Natural killer cell (primary cell): ENCODE results near the gene KIF26A. TPM values are rescaled to one million over a fixed set of nuclear protein-coding genes. Genes with fewer than 3 reads are reported as not detected.

ENCODE experiments used
- ATAC-seq, 3 donors: fragments of 150-1000 bp in 2 of 3; fragments of 200-7000 bp in 1 of 3; cut with Tn5 transposase; 1 replicate in 1 of 3; 2 replicates in 2 of 3; pipeline ENCODE4 v1.10.0; 2021; ENCODE audit warnings: mild to moderate bottlenecking in 2 of 3, moderate library complexity in 2 of 3
- DNase-seq, 2 donors: peaks; one replicate each; pipeline versions ENCODE4 v3.0.0 to v3.0.0-alpha.2; 2013 to 2021; ENCODE audit warnings: mixed read lengths in 1 of 2
- H3K27ac ChIP-seq: one replicate; pipeline ENCODE4 v1.5.1; 2013; ENCODE audit warnings: mild to moderate bottlenecking, low read length
- H3K27me3 ChIP-seq: one replicate; pipeline ENCODE4 v1.6.1; 2013; ENCODE audit warnings: low read length; ENCODE audit not compliant: control insufficient read depth, insufficient read depth
- H3K36me3 ChIP-seq: one replicate; pipeline ENCODE4 v1.6.1; 2013; ENCODE audit warnings: low read length; ENCODE audit not compliant: control insufficient read depth, insufficient read depth
- H3K4me1 ChIP-seq: one replicate; pipeline ENCODE4 v1.6.1; 2013; ENCODE audit warnings: low read length; ENCODE audit not compliant: control insufficient read depth, insufficient read depth
- H3K4me3 ChIP-seq: one replicate; pipeline ENCODE4 v1.5.1; 2013; ENCODE audit warnings: low read length
- H3K9me3 ChIP-seq: one replicate; pipeline ENCODE4 v1.6.1; 2013; ENCODE audit warnings: low read length; ENCODE audit not compliant: control insufficient read depth, insufficient read depth
- H3K27ac Mint-ChIP-seq, 2 donors: one replicate each; pipeline ENCODE4 v1.8.0; 2022; ENCODE audit warnings: mild to moderate bottlenecking in 2 of 2, mixed read lengths in 2 of 2, moderate library complexity in 1 of 2
- H3K27me3 Mint-ChIP-seq, 2 donors: one replicate each; pipeline ENCODE4 v1.8.0; 2022; ENCODE audit warnings: low read depth in 2 of 2, mixed read lengths in 2 of 2
- H3K36me3 Mint-ChIP-seq: one replicate; pipeline ENCODE4 v1.8.0; 2022; ENCODE audit warnings: mixed read lengths
- H3K4me1 Mint-ChIP-seq, 2 donors: one replicate each; pipeline ENCODE4 v1.8.0; 2022; ENCODE audit warnings: mixed read lengths in 2 of 2
- H3K4me3 Mint-ChIP-seq: one replicate; pipeline ENCODE4 v1.8.0; 2022; ENCODE audit warnings: mild to moderate bottlenecking, moderate library complexity, mixed read lengths
- H3K9me3 Mint-ChIP-seq, 2 donors: one replicate each; pipeline ENCODE4 v1.8.0; 2022; ENCODE audit warnings: mixed read lengths in 2 of 2
- WGBS: methylation state at CpG from one replicate; pipeline ENCODE4 v1.1.7; 2013; ENCODE audit warnings: missing lambda C conversion rate; ENCODE audit not compliant: insufficient coverage; 5-methylcytosine and 5-hydroxymethylcytosine counted together
- intact Hi-C: fragments of 100-400 bp; cut with micrococcal nuclease; formaldehyde crosslinking; loops from one replicate; pipeline ENCODE4 v1.14.2; 2022
- total RNA-seq, 4 donors: library from RNA; stranded (reverse); fragments of 120-200 nt in 1 of 4; gene quantifications; one replicate each; pipeline versions ENCODE4 v1.2.3 to v1.2.4, GENCODE V29; 2013 to 2022
- TF ChIP-seq, protein P1 (sequence below): fragments of 200-600 bp; IDR thresholded peaks from one replicate; pipeline ENCODE4 v1.8.0; 2022; ENCODE audit warnings: antibody characterized with exemption

KIF26A gene
- total RNA-seq, 3 donors from 2014 or later (not counting 1 experiment from before 2014, with no cell fraction given), result not detected

DNA sequence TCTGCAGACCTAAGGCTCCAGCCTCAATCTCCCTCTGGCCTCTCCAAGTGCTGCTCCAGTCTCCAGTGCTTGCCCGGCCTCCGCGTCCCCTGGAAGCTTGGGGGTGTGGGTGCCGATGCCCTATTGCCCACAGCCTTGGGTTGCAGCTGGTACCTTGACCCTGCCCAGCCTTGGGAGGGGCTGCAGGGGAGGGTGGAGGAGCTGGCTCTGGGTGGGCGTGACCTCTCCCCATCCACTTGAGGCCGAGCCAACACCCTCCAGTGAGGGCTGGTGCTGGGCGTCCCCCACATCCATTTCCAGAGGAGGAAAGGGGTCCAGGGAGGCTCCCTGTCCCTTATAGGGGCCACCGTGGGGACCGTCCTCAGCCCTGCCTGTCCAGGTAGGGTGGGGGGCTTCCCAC is 24.1 kb downstream of the KIF26A start:
- intact Hi-C loops, result no loop called here
- H3K4me3 ChIP-seq, result no peak overlapping the region
- no peaks in the 10 kb centered on the region for H3K36me3 Mint-ChIP-seq
- ATAC-seq, result no peak
- no peaks in the 10 kb centered on the region for H3K36me3 ChIP-seq
- no peak overlapping the region for H3K4me3 Mint-ChIP-seq
- H3K27ac Mint-ChIP-seq, result no peak overlapping the region
- H3K27me3 Mint-ChIP-seq, result no peaks in the 10 kb centered on the region
- H3K4me1 ChIP-seq, result no peaks in the 10 kb centered on the region
- H3K4me1 Mint-ChIP-seq, result no peaks in the 10 kb centered on the region
- H3K9me3 ChIP-seq, result no peaks in the 10 kb centered on the region
- WGBS, result 80% methylated on average over 9 of the region's 9 CpGs
- TF ChIP-seq, protein P1, sequence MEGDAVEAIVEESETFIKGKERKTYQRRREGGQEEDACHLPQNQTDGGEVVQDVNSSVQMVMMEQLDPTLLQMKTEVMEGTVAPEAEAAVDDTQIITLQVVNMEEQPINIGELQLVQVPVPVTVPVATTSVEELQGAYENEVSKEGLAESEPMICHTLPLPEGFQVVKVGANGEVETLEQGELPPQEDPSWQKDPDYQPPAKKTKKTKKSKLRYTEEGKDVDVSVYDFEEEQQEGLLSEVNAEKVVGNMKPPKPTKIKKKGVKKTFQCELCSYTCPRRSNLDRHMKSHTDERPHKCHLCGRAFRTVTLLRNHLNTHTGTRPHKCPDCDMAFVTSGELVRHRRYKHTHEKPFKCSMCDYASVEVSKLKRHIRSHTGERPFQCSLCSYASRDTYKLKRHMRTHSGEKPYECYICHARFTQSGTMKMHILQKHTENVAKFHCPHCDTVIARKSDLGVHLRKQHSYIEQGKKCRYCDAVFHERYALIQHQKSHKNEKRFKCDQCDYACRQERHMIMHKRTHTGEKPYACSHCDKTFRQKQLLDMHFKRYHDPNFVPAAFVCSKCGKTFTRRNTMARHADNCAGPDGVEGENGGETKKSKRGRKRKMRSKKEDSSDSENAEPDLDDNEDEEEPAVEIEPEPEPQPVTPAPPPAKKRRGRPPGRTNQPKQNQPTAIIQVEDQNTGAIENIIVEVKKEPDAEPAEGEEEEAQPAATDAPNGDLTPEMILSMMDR, result no peak
- no peak for DNase-seq
- no peaks in the 10 kb centered on the region for H3K27me3 ChIP-seq
- no peaks in the 10 kb centered on the region for H3K9me3 Mint-ChIP-seq
- H3K27ac ChIP-seq, result no peak overlapping the region

DNA sequence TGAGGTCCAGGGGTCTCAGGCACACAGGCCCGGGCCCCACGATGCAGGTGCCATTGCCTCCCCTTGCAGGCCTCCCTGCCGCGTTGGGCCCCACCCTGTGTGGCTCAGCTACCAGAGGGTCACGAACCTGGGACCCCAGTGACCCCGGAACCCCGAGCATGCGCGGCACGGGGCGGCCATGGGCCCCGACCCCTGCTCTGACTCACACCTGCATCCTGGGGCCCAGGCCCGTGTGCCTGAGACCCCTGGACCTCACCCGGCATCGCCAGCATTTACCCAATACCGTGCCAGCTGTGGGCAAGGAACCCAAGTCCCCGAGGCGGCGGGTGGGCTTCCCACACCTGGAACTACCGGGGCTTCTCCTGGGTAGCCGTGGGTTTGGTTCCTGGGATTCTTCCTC is 25.2 kb downstream of the KIF26A start:
- Histone ChIP-seq H3K36me3 (no peaks in the 10 kb centered on the region), H3K4me3 (no peak overlapping the region), H3K27ac (no peak overlapping the region), H3K9me3 (no peaks in the 10 kb centered on the region), H3K27me3 (no peaks in the 10 kb centered on the region), H3K4me1 (no peaks in the 10 kb centered on the region)
- TF ChIP-seq, protein P1, result no peak
- Mint-ChIP-seq H3K9me3 (no peaks in the 10 kb centered on the region), H3K27ac (no peak overlapping the region), H3K4me3 (no peak overlapping the region), H3K36me3 (no peaks in the 10 kb centered on the region), H3K4me1 (no peaks in the 10 kb centered on the region), H3K27me3 (no peaks in the 10 kb centered on the region)
- ATAC-seq (no peak), DNase-seq (no peak)
- 84% methylated on average over 21 of the region's 21 CpGs for WGBS
- intact Hi-C loops, result no loop called here

DNA sequence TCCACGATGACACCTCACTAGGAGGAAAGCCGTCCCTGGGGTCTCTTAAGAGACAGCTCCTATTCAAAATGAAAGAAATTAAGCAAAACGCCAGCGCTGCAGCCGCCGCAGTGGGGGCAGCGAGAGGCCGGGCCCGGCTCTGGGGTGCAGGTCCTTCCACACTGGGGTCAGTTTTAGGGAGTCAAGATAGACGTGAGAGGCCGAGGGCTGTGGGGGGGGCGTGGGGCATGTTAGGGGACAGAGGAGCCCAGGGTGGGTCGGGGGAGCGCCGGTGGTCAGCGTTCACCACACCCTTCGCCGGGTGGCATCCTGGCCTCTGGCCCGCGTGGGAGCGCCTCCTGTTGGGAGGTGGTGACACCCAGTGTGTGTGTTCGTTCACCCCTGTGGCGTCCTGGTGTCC is 25.7 kb downstream of the KIF26A start:
- Histone ChIP-seq H3K4me3 (no peak overlapping the region), H3K9me3 (no peaks in the 10 kb centered on the region), H3K4me1 (no peaks in the 10 kb centered on the region), H3K27ac (no peak overlapping the region), H3K27me3 (no peaks in the 10 kb centered on the region), H3K36me3 (no peaks in the 10 kb centered on the region)
- TF ChIP-seq, protein P1, result no peak
- ATAC-seq (peak in 1 of 3 donors; percentile 1), DNase-seq (no peak)
- H3K36me3 Mint-ChIP-seq, result no peaks in the 10 kb centered on the region
- H3K27ac Mint-ChIP-seq, result no peak overlapping the region
- no peaks in the 10 kb centered on the region for H3K9me3 Mint-ChIP-seq
- H3K27me3 Mint-ChIP-seq, result no peaks in the 10 kb centered on the region
- intact Hi-C loops, result no loop called here
- WGBS, result 91% methylated on average over 23 of the region's 23 CpGs
- no peak overlapping the region for H3K4me3 Mint-ChIP-seq
- H3K4me1 Mint-ChIP-seq, result no peaks in the 10 kb centered on the region

DNA sequence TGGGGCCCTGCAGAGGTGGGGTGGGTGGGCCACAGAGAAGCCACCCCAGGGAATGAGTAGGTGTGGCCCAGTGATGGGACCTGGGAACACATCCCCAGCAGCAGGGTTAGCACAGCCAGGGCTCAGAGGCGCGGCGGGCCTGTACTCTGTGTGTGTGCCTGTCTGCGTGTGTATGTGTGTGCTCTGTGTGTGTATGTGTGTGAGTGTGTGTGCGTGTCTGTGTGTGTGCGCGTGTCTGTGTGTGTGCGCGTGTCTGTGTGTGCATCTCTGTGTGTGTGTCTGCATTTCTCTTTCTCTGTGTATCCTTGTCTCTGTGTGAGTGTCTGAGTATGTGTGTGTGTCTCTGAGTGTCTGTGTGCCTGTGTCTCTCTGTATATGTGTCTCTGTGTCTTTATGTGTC is 26.1 kb downstream of the KIF26A start:
- Mint-ChIP-seq H3K27me3 (no peaks in the 10 kb centered on the region), H3K9me3 (no peaks in the 10 kb centered on the region), H3K4me3 (no peak overlapping the region), H3K4me1 (no peaks in the 10 kb centered on the region), H3K36me3 (no peaks in the 10 kb centered on the region), H3K27ac (no peak overlapping the region)
- H3K9me3 ChIP-seq, result no peaks in the 10 kb centered on the region
- peak in 1 of 3 donors; percentile 27 for ATAC-seq
- H3K4me1 ChIP-seq, result no peaks in the 10 kb centered on the region
- no peaks in the 10 kb centered on the region for H3K36me3 ChIP-seq
- H3K27ac ChIP-seq, result no peak overlapping the region
- TF ChIP-seq, protein P1, result no peak
- no peak overlapping the region for H3K4me3 ChIP-seq
- no peak for DNase-seq
- no peaks in the 10 kb centered on the region for H3K27me3 ChIP-seq
- 88% methylated on average over 9 of the region's 9 CpGs for WGBS
- intact Hi-C loops, result no loop called here
